Hematopoietic multipotent progenitor cell treated with erythropoietin and hydrocortisone succinate and interleukin-3 and kit ligand, for 17 days (in vitro differentiated cells): ENCODE results near the gene NUDT14.

ENCODE experiments used
- DNase-seq: peaks from one replicate; pipeline ENCODE4 v3.0.0-alpha.2; 2015; ENCODE audit warnings: low spot score

The NUDT14 gene

DNA sequence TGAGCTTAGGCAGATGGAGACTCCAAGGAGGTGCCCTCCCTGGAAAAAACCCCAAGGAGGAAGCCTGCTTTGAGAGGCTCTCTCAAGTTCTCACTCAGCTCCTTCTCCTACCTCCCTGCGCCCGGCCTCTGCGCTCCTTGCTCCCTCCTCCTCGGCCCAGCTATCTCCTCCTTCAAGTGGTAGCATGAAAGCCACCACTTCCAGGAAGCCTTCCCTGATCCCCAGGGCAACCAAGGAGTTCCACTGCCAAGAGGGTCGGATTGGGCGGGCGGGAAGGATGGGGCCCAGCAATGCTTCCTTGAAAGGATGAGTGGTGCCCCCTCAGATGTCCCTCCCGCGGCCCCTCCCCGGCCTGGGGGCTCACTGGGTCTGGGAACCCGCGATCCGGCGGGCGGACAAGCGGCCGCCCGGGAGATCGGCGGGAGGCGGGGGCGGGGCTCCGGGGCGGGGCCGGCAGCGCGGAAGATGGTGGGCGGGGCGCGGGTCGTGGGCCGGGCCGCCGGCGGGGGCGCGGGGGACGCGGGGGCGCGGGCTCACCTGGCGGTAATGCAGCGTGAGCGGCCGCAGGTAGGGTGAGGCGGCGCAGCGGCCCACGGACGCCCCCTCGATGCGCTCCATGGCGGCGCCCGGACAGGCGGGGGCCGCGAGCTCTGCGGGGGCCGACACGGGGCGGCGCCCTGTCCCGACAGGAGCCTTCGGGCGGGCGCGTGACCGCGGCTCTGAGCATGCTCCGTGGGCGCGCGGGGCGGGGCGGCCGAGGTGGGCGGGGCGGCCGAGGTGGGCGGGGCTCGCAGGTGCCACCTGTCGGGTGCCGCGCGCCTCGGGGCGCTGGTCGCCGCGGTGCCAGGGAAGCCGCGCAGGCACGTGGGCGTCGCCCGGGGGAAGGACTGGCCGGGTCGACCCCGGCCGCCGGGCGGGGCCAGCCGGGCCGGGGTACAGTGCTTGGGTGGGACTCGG is at the start of gene NUDT14:
Gene NUDT14, minus strand, starts transcription at position 721 of the 957 bp plus-strand sequence. Its CDS starts 103 bp downstream, at position 618.
- DNase-seq, result peak; percentile 67

DNA sequence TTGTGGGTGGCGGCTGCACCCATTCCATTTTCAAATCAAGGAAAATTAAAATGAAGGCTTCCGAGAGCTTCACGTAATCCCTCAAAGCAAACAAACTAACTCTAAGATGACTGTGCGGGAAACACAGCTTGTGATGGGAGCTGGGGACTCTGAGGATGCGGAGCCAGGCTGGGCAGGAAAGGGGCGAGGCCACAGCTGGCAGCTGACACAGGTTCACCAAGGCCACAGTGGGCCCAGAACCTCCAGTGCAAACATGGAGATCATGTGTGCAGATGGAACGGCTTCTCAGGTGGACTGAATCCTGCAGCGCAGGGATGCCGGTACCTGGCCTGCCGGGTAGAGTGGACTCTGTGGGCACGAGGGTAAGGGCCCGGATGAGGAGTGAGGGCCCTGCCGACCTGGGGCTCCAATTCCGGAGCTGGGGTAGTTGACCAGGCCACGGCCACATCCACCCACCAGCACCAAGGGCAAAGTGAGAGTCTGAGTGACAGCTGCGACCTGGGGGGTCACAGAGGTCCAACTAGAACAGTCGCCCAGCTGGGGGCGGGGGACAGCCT is 48.1 kb upstream of the NUDT14 start:
- DNase-seq, result no peak

DNA sequence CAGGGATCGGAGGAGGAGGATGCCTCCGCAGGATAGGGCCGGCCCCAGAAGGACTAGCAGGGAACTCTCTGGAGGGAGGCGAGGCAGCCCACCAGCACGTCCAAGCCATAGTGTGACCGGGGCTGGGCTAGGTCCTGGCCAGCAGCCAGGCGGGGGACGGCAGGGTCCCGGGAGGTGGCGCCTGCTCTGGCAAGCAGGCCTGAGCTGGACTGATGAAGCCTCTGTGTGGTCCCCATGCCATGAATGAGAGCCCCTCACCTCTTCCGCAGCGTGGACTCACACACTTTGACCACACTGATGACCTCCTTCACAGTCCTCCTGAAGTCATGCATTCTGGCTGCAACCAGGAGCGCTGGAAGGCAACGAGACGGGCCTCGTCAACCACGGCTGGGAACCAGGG is 47.5 kb upstream of the NUDT14 start:
- no peak for DNase-seq

DNA sequence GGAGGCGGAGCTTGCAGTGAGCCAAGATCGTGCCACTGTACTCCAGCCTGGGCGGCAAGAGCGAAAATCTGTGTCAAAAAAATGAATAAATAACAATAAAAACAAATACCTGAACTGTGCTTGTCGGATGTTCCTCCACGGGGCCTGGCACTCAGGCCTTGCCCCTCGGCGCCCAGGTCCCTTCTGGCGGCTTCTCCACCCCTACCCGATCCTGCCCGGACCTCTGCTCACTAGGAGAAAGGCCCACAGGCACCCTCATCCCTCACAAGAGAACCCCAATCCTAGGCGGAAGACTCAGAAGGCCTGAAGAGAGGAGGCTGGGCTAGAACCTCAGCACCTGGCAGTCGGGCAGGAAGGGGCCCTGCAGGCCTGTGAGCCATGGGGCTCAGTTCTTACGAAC is 46.2 kb upstream of the NUDT14 start:
- DNase-seq, result no peak

DNA sequence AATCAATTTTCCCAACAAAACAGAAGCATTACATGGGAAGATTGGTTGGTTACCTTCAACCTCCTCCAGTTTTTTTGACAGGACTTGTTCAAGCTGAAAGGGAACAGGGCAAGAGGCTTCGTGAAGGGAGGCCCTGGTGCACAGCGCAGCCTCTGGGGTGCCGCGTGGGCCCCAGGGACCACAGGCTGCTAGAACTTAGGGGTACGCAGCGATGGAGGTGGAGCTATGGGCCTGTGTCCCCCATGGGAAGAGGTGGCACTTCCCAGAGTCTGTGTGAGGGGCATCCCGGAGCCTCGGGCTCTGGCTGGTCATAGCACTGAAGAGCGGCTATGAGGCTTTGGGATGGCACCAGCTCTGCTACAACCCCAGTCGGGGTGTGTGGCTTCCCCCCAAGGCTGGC is 45.1 kb upstream of the NUDT14 start:
- no peak for DNase-seq

DNA sequence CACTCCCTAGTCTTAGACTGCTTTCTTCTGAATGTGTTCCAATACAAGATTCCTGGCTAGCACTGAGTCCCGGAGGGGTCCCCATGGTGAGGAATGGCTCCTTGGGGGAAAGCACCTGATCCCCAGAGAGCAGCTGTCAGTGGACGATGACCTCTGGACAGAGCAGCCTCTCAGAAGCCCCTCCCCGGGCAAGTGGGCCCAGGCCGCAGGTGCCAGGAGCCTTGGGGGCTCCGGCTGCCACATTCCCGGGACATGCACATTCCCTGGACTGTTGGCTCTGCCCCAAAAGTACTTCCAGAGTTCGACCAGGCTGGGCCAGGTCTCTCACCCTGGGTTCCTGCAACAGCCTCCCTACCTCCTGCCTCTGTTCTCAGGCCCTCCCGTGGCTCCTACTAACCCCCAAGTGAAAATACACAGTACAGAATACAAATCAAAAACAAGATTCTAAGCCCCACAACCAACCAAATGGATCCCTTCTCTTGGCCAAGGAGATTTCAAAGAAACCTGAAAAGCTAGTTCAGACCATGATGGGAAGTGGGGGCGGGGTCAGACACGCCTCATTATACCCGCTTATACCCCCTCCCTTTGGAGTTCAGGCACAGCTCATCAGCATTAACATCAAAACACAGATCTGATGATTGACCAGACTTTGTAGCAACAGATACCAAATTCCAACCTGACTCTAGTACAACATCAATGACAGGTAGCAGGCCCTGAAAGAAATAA is 43.9 kb upstream of the NUDT14 start:
- DNase-seq, result no peak

DNA sequence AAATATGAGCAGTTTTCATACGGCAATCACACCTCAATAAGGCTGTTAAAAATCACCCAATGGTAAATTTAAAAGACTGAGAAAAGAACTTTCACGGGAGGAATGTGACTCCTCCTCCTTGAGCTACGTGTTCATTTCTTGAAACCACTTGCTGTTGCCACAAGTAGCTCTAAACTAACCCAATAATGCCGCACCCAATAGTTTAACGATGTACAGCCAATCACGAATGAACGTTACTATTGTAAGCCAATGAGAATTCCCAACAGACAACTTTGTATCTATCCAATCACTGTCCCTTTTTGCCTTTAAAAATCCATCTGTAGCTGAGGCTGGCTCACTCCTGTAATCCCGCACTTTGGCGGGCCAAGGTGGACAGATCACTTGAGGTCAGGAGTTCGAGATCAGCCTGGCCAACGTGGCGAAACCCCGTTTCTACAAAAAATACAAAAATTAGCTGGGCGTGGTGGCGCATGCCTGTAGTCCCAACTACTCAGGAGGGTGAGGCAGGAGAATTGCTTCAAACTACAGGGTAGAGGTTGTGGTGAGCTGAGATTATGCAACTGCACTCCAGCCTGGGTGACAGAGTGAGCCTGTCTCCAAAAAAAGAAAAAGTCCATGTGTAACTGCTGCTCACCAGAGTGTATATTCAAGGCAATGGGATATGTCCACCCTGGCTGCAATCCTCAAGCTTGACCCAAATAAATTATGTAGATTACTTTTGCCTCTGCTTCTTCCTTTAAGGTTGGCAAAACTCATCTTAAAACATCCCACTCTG is 42.8 kb upstream of the NUDT14 start:
- DNase-seq, result no peak

DNA sequence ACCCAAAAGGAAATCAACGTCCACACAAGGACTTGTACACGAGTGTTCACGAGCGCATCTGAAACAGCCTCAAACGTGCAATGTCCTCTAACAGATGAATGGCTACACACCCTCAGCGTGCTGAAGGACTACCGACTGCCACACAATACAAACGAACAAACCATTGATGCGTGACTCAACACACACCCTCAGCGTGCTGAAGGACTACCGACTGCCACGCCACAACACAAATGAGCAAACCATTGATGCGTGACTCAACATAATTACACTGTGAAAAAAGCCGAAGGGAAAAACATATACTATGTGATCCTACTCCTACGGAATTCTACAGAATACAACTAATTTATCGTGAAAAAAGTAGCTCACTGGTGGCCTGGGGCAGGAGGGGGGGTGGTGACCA is 42.1 kb upstream of the NUDT14 start:
- DNase-seq, result no peak

DNA sequence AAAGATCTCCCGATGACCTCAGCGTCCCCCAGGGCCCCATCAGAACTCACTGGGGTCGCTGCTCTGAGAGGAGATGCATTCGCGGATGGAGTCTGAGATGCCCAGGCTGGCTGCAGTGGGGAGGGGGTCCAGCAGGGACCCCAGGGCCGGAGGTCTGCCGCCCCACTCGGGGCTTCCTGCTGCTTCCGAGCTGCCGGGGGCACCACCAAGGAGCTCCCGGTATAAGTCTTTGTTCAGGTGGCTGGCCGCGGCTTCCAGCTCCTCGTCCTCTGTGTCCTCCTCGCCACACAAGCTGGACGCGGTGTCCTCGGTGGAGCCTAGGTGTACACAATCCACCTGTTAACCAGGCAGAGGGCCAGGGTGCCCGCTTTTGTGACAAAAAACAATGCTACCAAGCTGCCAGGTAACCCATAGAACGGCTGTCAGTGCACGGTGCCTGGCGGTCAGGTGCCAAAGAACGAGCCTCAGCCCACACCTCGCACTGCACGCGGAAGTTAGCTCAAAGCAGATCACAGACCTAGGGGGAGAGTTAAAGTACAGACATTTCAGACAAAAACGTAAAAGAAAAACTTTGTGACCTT is 40.6 kb upstream of the NUDT14 start:
- DNase-seq, result no peak

DNA sequence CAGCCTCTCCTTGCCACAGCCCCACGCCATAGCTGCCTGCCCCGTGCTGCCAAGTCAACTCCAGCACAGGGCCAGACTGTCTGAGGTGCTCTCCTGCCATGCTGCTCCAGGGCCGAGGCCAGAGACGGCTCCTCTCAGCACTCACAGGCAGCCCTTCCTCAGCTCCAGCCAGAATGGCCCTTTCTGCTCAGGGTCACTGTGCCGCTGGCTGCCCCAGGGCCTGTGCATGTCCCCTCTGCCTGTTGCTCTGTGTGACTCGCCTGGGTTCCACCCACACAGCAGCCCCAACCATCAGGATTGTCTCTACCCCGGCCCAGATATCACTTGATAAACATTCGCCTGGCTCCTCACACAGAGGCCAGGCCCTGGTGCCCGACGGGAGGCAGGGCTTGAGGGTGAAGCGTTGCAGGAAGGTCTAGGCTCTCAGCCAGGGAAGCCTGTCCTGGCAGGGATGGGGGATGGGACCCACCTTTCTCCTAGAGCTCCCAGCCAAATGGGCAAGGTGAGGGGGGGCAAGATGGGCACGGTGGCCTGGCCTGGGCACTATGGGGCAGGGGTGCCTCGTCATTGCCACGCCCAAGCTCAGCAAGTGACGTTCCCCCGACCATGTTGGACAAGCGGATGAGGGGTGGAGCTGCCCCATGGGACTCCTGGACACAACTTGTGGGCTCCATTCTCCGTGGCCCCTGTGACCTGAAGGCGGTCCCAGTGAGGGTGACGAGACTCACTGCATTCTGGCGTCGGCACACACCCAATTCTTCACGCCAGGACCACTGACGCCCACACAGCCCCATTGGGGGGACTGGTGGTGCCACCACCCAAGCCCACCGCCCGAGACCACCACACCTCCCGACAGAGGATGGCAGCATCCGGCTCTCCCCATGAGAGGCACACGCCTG is 39.8 kb upstream of the NUDT14 start:
- DNase-seq, result no peak

DNA sequence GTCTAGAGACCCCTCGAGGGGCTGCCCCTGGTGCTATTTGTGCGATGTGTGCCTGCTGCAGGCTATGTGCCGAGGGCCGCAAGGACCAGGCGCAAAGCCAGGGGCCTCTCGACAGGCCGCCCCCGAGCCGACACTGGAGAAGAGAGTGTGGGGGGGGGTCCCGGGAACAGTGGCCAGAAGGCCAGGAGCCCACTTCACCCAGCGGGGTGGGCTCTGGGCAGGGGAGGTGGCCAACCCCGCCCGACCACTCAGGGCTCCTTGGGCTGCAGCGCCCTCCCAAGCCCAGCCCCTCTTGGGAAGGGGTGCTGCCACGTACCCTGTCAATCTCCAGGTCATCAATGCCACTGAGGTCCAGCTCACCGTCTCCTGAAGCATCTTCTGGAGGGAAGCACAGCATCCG is 38.6 kb upstream of the NUDT14 start:
- DNase-seq, result no peak

DNA sequence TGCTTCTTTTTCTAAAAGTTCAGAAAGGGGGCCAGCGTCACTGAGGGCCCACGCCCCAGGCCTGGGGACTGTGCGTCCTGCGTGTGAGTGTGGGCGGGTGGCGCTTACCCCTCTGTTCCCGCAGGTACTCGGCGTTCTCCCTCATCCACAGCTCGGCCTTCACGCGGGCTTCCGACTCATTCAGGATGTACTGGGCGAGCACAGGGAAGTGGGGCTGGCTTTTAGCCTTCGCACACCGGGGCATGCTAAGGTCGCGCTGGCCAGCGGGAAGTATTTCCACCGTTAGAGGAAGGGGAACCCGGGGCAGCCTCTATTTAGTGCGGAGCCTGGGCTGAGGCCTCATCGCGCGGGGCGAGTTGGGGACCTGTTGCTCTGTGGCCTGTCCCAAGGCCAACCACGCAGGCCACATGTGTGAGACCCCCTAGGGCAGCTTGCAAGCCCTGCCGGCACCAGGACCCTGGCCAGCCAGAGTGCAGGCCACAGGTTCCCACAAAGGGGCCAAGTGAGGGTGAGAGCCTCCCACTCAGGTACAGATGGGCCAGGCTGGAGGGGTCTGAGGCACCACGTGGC is 38.0 kb upstream of the NUDT14 start:
- DNase-seq, result no peak

DNA sequence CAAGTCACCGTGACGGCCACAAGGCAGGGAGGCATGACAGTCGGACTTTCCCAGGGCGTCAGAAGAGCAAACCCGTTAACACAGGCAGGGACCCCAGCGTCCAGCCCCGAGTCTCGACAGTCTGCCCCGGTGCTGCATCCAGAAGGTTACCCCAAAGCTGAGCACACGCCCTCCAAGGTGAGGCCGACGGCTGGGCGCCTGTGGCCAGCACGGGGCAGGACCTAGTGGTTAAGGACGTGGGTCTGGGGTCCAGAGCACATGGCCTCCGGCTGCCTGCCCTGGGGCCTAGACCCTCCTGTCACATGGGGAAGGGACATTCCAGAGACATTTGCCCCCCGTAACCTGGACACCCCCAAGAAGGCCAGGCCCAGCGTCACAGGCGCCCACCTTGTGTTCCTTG is 37.5 kb upstream of the NUDT14 start:
- no peak for DNase-seq

DNA sequence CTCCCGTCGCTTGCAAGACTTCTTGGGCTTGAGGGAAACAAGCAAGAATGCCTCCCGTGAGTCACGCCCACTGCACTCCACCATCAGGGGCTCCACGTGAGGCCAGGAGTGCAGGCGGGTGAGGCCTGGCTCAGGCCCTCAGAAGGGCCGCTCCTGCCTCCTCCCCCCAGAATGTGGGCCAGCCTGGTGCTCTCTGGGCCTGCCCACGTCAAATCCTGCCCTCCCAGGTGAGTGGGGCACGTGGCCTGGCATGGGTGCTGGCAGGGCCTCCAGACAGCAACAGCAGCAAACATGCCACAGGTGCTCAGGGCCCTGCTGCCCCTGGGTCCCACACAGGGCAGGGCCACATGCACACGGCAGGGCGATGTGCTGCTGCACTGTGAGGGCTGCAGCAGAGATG is 36.7 kb upstream of the NUDT14 start:
- no peak for DNase-seq

DNA sequence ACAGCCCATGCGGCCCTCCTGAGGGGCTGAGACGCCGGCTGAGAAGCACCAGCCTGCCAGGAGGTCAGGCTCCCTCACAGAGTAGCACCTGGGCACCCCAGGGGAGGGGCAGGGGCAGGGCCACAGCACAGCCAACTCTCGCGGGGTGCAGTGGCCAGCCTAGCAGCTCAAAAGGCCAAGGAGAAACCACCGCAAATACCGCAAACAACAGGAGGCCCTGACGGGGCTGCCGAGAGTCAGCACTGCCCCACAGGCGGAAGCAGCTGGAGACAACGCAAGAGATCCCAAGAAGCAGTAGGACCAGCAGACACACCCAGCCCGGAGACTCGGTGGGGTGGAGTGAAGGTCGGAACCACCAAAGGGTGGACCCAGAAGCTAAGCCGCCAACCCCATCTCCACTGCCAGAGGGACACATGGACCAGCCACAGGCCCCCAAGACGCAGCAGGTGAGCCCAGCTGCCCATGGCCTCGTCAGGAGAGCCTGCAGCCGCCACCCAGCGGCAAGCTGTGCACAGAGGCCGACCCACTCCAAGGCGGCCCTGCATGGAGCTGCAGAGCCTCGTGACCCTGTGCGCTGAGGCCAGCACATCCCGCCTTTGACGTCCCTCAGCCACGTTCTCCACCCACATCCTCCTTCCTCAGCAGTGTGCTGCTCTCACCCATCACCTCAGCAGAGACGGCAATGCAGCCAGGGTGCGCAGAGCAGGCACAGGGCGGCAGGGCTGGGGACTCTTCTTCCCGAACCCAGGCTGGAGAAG is 35.6 kb upstream of the NUDT14 start:
- no peak for DNase-seq

DNA sequence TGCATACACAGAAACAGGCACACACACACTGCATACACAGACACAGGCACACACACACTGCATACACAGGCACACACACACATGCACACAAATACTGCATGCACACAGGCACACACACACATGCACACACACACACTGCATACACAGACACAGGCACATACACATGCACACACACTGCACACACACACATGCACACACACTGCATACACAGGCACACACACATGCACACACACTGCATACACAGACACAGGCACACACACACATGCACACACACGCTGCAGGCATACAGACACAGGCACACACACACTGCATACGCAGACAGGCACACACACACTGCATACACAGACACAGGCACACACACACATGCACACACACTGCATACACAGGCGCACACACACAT is 34.5 kb upstream of the NUDT14 start:
- DNase-seq, result no peak

DNA sequence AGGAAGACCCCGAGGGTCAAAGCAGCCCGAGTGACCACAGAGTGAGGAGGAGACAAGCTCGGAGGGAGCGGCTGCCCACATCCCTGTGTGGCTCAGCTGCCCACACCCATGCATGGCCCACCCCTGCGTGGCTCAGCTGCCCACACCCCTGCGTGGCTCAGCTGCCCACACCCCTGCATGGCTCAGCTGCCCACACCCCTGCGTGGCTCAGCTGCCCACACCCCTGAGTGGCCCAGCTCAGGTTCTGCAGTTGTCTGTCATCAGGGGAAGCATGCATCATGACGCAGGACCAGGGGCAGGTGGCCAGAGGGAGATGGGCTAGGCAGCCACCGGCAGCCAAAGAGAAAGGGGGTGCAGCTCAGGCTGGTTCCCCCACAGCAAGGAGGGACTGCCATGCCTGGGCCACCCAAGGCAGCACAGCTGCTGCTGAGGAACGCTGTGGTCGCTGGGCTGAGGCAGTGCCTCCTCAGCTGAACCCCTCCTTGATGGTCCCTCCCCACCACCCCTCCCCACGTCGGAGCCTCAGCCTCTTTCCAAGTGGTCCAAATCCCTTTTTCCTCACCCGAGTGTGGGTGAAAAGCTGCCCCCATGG is 33.3 kb upstream of the NUDT14 start:
- no peak for DNase-seq

DNA sequence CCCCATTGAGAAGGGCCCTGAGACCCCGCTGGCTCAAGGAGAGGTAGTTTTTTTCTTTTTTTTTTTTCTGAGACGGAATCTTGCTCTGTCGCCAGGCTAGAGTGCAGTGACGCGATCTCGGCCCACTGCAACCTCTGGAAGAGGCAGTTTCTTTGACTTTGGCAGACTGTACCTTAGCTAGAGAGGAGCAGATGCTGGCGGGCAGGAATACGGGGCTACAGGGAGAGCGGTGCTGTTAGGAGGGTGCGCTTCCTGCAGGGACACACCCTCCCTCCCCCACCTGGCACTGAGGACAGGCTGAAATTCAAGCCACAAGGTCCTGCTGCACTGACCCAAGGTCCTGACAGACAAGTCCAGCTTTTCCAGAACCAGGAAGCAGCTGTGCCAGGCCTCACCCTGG is 32.2 kb upstream of the NUDT14 start:
- no peak for DNase-seq
